OCI-LY1 (cell line): ENCODE measurements around the gene JAKMIP2.
"Not testable (repeated sequence)": the region's sequence is repeated elsewhere in the genome, so short reads cannot be mapped to it uniquely, and the experiment has no call there.

Experiments used
- H2AFZ ChIP-seq: fragments of 200-600 bp; sonication (generic), shearing (Covaris generic); 2 replicates; pipeline ENCODE4 v1.6.0; 2014; ENCODE audit warnings: antibody characterized with exemption, mild to moderate bottlenecking, low read length
- H3F3A ChIP-seq: fragments of 200-600 bp; sonication (generic), shearing (Covaris generic); 2 replicates; pipeline ENCODE4 v1.6.0; 2014; ENCODE audit warnings: mild to moderate bottlenecking, antibody characterized with exemption, low read length, moderate library complexity; ENCODE audit not compliant: insufficient read depth
- H3K27ac ChIP-seq: fragments of 200-600 bp; sonication (generic); 2 replicates; pipeline ENCODE4 v1.5.1; 2014; ENCODE audit warnings: low read length, mixed run types, mild to moderate bottlenecking, low read depth; ENCODE audit not compliant: poor library complexity, severe bottlenecking
- H3K27me3 ChIP-seq: fragments of 200-600 bp; sonication (generic); 2 replicates; pipeline ENCODE4 v1.6.0; 2014; ENCODE audit warnings: antibody characterized with exemption, mild to moderate bottlenecking, low read length, moderate library complexity; ENCODE audit not compliant: insufficient read depth
- H3K36me3 ChIP-seq: fragments of 200-600 bp; sonication (generic); 2 replicates; pipeline ENCODE4 v1.6.1; 2014; ENCODE audit warnings: mild to moderate bottlenecking, antibody characterized with exemption, low read length, moderate library complexity, mixed read lengths; ENCODE audit not compliant: insufficient read depth
- H3K4me1 ChIP-seq: fragments of 200-600 bp; sonication (generic); 2 replicates; pipeline ENCODE4 v1.5.1; 2014; ENCODE audit warnings: mild to moderate bottlenecking, low read length, moderate library complexity; ENCODE audit not compliant: insufficient read depth, severe bottlenecking
- H3K4me2 ChIP-seq: fragments of 200-600 bp; sonication (generic), shearing (Covaris generic); 2 replicates; pipeline ENCODE4 v1.6.1; 2014; ENCODE audit warnings: low read length
- H3K4me3 ChIP-seq: fragments of 200-600 bp; sonication (generic); 2 replicates; pipeline ENCODE4 v1.5.1; 2014; ENCODE audit warnings: low read length, low read depth, mild to moderate bottlenecking, mixed read lengths; ENCODE audit not compliant: poor library complexity, severe bottlenecking
- H3K79me2 ChIP-seq: fragments of 200-600 bp; shearing (Covaris generic); 2 replicates; pipeline ENCODE4 v1.6.1; 2016; ENCODE audit warnings: mixed run types, low read length, mixed read lengths; ENCODE audit not compliant: insufficient read depth
- H3K9ac ChIP-seq: fragments of 200-600 bp; sonication (generic), shearing (Covaris generic); 2 replicates; pipeline ENCODE4 v1.6.1; 2014; ENCODE audit warnings: mild to moderate bottlenecking, low read length, mixed read lengths
- H3K9me2 ChIP-seq: fragments of 200-600 bp; sonication (generic), shearing (Covaris generic); 2 replicates; pipeline ENCODE4 v1.6.1; 2014; ENCODE audit warnings: low read depth, mild to moderate bottlenecking, low read length, mixed read lengths
- H3K9me3 ChIP-seq: fragments of 200-600 bp; shearing (Covaris generic); 2 replicates; pipeline ENCODE4 v1.6.1; 2014; ENCODE audit warnings: low read length, mixed read lengths
- H4K20me1 ChIP-seq: fragments of 200-600 bp; sonication (generic), shearing (Covaris generic); 2 replicates; pipeline ENCODE4 v1.6.0; 2016; ENCODE audit warnings: mild to moderate bottlenecking, low read length; ENCODE audit not compliant: insufficient read depth
- CTCF ChIP-seq: fragments of 200-600 bp; sonication (generic), shearing (Covaris generic); IDR thresholded peaks from 2 replicates; pipeline ENCODE4 v1.5.1; 2017; ENCODE audit warnings: mild to moderate bottlenecking, antibody characterized with exemption, low read length, moderate library complexity, mixed read lengths
- EZH2 ChIP-seq: fragments of 200-600 bp; sonication (generic), shearing (Covaris generic); IDR thresholded peaks from 2 replicates; pipeline ENCODE4 v1.8.0; 2017; ENCODE audit warnings: borderline replicate concordance, mixed run types, mild to moderate bottlenecking, antibody characterized with exemption, low read length, moderate library complexity, mixed read lengths

The JAKMIP2 gene

GRCh38 chr5:147732291-147732883 lies 50.1 kb downstream of the JAKMIP2 start:
- Histone ChIP-seq H4K20me1 (no peaks in the 10 kb centered on the region), H3F3A (no peaks in the 10 kb centered on the region), H3K27ac (no peak overlapping the region), H3K79me2 (no peaks in the 10 kb centered on the region), H3K9ac (no peak overlapping the region), H3K9me3 (no peaks in the 10 kb centered on the region), H3K27me3 (no peaks in the 10 kb centered on the region), H2AFZ (no peak overlapping the region), H3K4me3 (no peak overlapping the region), H3K36me3 (no peaks in the 10 kb centered on the region), H3K4me2 (no peak overlapping the region), H3K4me1 (no peaks in the 10 kb centered on the region), H3K9me2 (no peaks in the 10 kb centered on the region)
- TF ChIP-seq CTCF (no peak), EZH2 (no peak)

GRCh38 chr5:147731431-147732290 lies 50.9 kb downstream of the JAKMIP2 start:
- Histone ChIP-seq H3K9me2 (no peaks in the 10 kb centered on the region), H2AFZ (no peak overlapping the region), H3K27me3 (no peaks in the 10 kb centered on the region), H4K20me1 (no peaks in the 10 kb centered on the region), H3K9me3 (no peaks in the 10 kb centered on the region), H3K27ac (no peak overlapping the region), H3F3A (no peaks in the 10 kb centered on the region), H3K9ac (no peak overlapping the region), H3K4me2 (no peak overlapping the region), H3K4me1 (no peaks in the 10 kb centered on the region), H3K4me3 (no peak overlapping the region), H3K79me2 (no peaks in the 10 kb centered on the region), H3K36me3 (no peaks in the 10 kb centered on the region)
- TF ChIP-seq CTCF: no peak
- no peak for TF ChIP-seq EZH2

GRCh38 chr5:147727200-147727599 lies 55.3 kb downstream of the JAKMIP2 start:
- H3F3A ChIP-seq: no peaks in the 10 kb centered on the region
- H3K4me3 ChIP-seq: no peak overlapping the region
- no peak overlapping the region for H3K9ac ChIP-seq
- H3K4me2 ChIP-seq: no peak overlapping the region
- no peaks in the 10 kb centered on the region for H3K9me2 ChIP-seq
- no peaks in the 10 kb centered on the region for H3K79me2 ChIP-seq
- H3K27ac ChIP-seq: no peak overlapping the region
- no peaks in the 10 kb centered on the region for H3K27me3 ChIP-seq
- H4K20me1 ChIP-seq: no peaks in the 10 kb centered on the region
- no peaks in the 10 kb centered on the region for H3K36me3 ChIP-seq
- no peaks in the 10 kb centered on the region for H3K9me3 ChIP-seq
- H2AFZ ChIP-seq: no peak overlapping the region
- no peak for TF ChIP-seq EZH2
- TF ChIP-seq CTCF: no peak
- H3K4me1 ChIP-seq: no peaks in the 10 kb centered on the region

- not testable (repeated sequence) for H3F3A ChIP-seq, H2AFZ ChIP-seq, H3K79me2 ChIP-seq, H3K27me3 ChIP-seq, H4K20me1 ChIP-seq, H3K36me3 ChIP-seq, H3K9me3 ChIP-seq, H3K4me1 ChIP-seq, H3K4me2 ChIP-seq, H3K9me2 ChIP-seq, H3K4me3 ChIP-seq, H3K27ac ChIP-seq, H3K9ac ChIP-seq
Observed at GRCh38 chr5:147721191-147721960, 61.2 kb downstream of the JAKMIP2 start.
